Stomach (tissue), 19 donors: Measurements from ENCODE around the gene RASD1. TPM values are rescaled to one million over a fixed set of nuclear protein-coding genes. Genes with fewer than 3 reads are reported as not detected.

Experiments used
- DNase-seq, 2 donors: peaks; one replicate each; pipeline versions ENCODE4 v3.0.0 to v3.0.0-alpha.2; 2013 to 2019
- H3K27ac ChIP-seq, 5 donors: fragments of 200-600 bp in 4 of 5; sonication (generic) in 4 of 5; one replicate each; pipeline ENCODE4 v1.5.1; 2013 to 2019; ENCODE audit warnings: mild to moderate bottlenecking in 1 of 5, moderate library complexity in 1 of 5
- H3K27me3 ChIP-seq, 3 donors: fragments of 200-600 bp; sonication (generic); one replicate each; pipeline ENCODE4 v1.5.1; 2017 to 2019; ENCODE audit warnings: mixed run types in 1 of 3
- H3K36me3 ChIP-seq, 4 donors: fragments of 200-600 bp; sonication (generic); 1 replicate in 3 of 4; 2 replicates in 1 of 4; pipeline ENCODE4 v1.5.1; 2016 to 2019
- H3K4me1 ChIP-seq, 4 donors: fragments of 200-600 bp; sonication (generic); one replicate each; pipeline ENCODE4 v1.5.1; 2016 to 2019
- H3K4me3 ChIP-seq, 4 donors: fragments of 200-600 bp; sonication (generic) in 3 of 4; one replicate each; pipeline ENCODE4 v1.5.1; 2016 to 2019; ENCODE audit warnings: mild to moderate bottlenecking in 1 of 4
- H3K9me3 ChIP-seq, 4 donors: fragments of 200-600 bp; sonication (generic); one replicate each; pipeline ENCODE4 v1.5.1; 2016 to 2019
- EP300 ChIP-seq: sonication (generic); formaldehyde crosslinking; IDR thresholded peaks from one replicate; pipeline ENCODE4 v1.6.1; 2017; ENCODE audit warnings: antibody characterized with exemption
- POLR2A ChIP-seq, 4 donors: fragments of 450-650 bp; IDR thresholded peaks; one replicate each; pipeline ENCODE4 v1.6.1; 2016; ENCODE audit warnings: antibody characterized with exemption in 4 of 4, control low read depth in 2 of 4, mild to moderate bottlenecking in 1 of 4, moderate library complexity in 1 of 4
- POLR2AphosphoS5 ChIP-seq, 3 donors: sonication (generic); formaldehyde crosslinking; IDR thresholded peaks; one replicate each; pipeline ENCODE4 v1.6.1; 2016; ENCODE audit warnings: antibody characterized with exemption in 3 of 3
- WGBS, 5 donors: extraction: QIAGEN DNeasy Blood & Tissue Kit in 3 of 5; methylation state at CpG; one replicate each; pipeline versions ENCODE4 v1.1.5 to v1.1.7; 2013 to 2018; 5-methylcytosine and 5-hydroxymethylcytosine counted together
- intact Hi-C: fragments of 100-400 bp; cut with DNase I; formaldehyde crosslinking; loops from one replicate; pipeline ENCODE4 v1.15.1; 2023; ENCODE audit warnings: low total_unique reads
- long read RNA-seq, 10 donors: transcript quantifications; one replicate each; lab custom pipeline, GENCODE V29; 2026
- polyA plus RNA-seq, 3 donors: library from polyadenylated mRNA; stranded (reverse); fragments of 200-250 nt; gene quantifications; one replicate each; pipeline ENCODE4 v1.2.3, GENCODE V29; 2013
- total RNA-seq, 5 donors: library from RNA; depleted of rRNA; stranded (reverse); fragments of >200 nt; gene quantifications; one replicate each; pipeline versions ENCODE4 v1.1.0 to v1.2.3, GENCODE V29; 2014 to 2016
- TF ChIP-seq, protein P1 (sequence below), 7 experiments: fragments of 450-650 bp in 4 of 7; fragments of 200-600 bp in 3 of 7; sonication (generic) in 3 of 7; IDR thresholded peaks; one replicate each; pipeline ENCODE4 v1.5.1; 2016 to 2019; ENCODE audit warnings: antibody characterized with exemption in 7 of 7, control low read depth in 2 of 7, mild to moderate bottlenecking in 1 of 7
- donor health status: healthy with polysubstance abuse.
- donor health status: Bipolar disorder and iron deficiency.
- donor health status: healthy.

RASD1 gene, protein sequence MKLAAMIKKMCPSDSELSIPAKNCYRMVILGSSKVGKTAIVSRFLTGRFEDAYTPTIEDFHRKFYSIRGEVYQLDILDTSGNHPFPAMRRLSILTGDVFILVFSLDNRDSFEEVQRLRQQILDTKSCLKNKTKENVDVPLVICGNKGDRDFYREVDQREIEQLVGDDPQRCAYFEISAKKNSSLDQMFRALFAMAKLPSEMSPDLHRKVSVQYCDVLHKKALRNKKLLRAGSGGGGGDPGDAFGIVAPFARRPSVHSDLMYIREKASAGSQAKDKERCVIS
- total RNA-seq (10 to 100 TPM in 4 of 5 donors, 1 to 10 TPM in 1; 3.7 to 72.9 (median 25.0) TPM), polyA plus RNA-seq (10 to 100 TPM in 2 of 3 donors, 1 to 10 TPM in 1; 9.5 to 15.0 (median 10.7) TPM)
- long read RNA-seq, donor 1, partial matches to known transcripts: 0 of 3 reads
- long read RNA-seq, donor 1, other reads (novel, unspliced or antisense): 0 of 3 reads
- long read RNA-seq, donor 2, partial matches to known transcripts: 0 of 3 reads
- long read RNA-seq, donor 2, other reads (novel, unspliced or antisense): 0 of 3 reads
- long read RNA-seq, donor 3, partial matches to known transcripts: 0 of 1 reads
- long read RNA-seq, donor 3, other reads (novel, unspliced or antisense): 0 of 1 reads
- long read RNA-seq, donor 4: 0 reads
- long read RNA-seq, donor 5, partial matches to known transcripts: 0 of 2 reads
- long read RNA-seq, donor 5, other reads (novel, unspliced or antisense): 0 of 2 reads
- long read RNA-seq, donor 6, partial matches to known transcripts: 0 of 4 reads
- long read RNA-seq, donor 6, other reads (novel, unspliced or antisense): 0 of 4 reads
- long read RNA-seq, donor 7, partial matches to known transcripts: 0 of 1 reads
- long read RNA-seq, donor 7, other reads (novel, unspliced or antisense): 0 of 1 reads
- long read RNA-seq, donor 8, partial matches to known transcripts: 0 of 2 reads
- long read RNA-seq, donor 8, other reads (novel, unspliced or antisense): 0 of 2 reads
- long read RNA-seq, donor 9, partial matches to known transcripts: 0 of 1 reads
- long read RNA-seq, donor 9, other reads (novel, unspliced or antisense): 0 of 1 reads
- long read RNA-seq, donor 10, partial matches to known transcripts: 0 of 1 reads
- long read RNA-seq, donor 10, other reads (novel, unspliced or antisense): 0 of 1 reads

DNA sequence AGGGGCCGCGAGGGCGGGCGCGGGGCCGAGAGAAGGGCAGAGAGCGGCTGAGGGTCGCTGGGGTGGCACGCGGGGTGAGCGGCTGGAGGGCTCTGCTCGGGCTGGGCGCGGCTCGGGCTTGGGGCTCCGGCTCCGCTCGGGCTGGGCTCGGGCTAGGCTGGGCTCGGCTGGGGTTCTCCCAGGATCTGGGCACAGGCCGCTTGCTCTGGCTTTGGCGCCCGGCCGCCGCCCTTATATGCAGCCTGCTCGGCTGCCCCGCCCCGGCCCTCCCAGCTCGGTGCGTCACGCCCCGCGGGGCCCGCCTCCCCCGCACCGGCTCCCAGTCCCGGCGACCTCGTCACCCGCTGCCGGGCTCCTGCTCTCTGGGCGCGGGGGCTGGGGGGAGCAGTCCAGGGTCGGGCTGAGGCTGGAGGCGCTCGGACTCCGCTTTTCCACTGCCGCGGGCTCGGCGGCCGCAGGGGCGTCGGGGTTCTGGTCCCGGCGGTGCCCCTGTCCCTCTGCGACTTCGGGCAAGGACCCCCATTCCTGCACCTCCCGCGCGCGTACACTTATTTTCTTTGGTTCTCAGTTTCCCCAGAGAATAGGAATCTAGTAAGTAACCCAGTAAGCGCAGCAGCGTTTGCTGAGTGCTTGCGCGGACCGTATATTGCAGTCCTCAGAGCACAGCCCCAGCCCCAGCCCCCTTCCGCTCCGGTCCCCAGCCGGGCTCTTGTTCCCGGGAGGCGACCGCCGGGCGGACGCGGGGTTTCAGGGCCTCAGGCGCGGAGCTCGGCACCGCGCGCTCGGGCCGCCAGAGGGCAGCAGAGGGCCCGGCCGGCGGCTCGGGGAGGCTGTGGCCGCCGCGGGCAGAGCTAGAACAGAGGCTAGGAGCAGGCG lies at the start of gene RASD1:
RASD1 (minus strand) TSS at position 207 of the 876 bp plus-strand sequence. CDS start 214 bp downstream, outside the sequence.
- peak within 1 kb of the TSS; percentile 85 to 96 (median 92) for H3K27ac ChIP-seq
- DNase-seq: peak; percentile 93 to 95
- H3K9me3 ChIP-seq: no peaks in the 10 kb centered on the region
- 0% methylated on average over 47 to 93 of the region's 93 CpGs for WGBS, 5 donors
- peaks cover 20 to 51% (median 49%) of the 10 kb centered on the region in 4 donors for H3K4me1 ChIP-seq
- intact Hi-C loops: loop anchor here (10.0 kb wide), 1 partner anchor 142 kb away; no protein-coding TSS in a partner anchor
- H3K27me3 ChIP-seq: peaks cover 0 to 17% (median 12%) of the 10 kb centered on the region in 3 donors
- TF ChIP-seq, protein P1, sequence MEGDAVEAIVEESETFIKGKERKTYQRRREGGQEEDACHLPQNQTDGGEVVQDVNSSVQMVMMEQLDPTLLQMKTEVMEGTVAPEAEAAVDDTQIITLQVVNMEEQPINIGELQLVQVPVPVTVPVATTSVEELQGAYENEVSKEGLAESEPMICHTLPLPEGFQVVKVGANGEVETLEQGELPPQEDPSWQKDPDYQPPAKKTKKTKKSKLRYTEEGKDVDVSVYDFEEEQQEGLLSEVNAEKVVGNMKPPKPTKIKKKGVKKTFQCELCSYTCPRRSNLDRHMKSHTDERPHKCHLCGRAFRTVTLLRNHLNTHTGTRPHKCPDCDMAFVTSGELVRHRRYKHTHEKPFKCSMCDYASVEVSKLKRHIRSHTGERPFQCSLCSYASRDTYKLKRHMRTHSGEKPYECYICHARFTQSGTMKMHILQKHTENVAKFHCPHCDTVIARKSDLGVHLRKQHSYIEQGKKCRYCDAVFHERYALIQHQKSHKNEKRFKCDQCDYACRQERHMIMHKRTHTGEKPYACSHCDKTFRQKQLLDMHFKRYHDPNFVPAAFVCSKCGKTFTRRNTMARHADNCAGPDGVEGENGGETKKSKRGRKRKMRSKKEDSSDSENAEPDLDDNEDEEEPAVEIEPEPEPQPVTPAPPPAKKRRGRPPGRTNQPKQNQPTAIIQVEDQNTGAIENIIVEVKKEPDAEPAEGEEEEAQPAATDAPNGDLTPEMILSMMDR (IDR thresholded peaks at IDR 0.05): peak in 5 of 7 experiments; percentile 30 to 98 (median 96)
- peak in 2 of 4 donors; percentile 61 to 97 for TF ChIP-seq POLR2A (IDR thresholded peaks at IDR 0.05)
- TF ChIP-seq POLR2AphosphoS5 (IDR thresholded peaks at IDR 0.05): peak; percentile 69 to 99 (median 97)
- TF ChIP-seq EP300: no peak
- peaks cover 11 to 18% (median 15%) of the 10 kb centered on the region in 4 donors for H3K36me3 ChIP-seq
- H3K4me3 ChIP-seq: peak within 1 kb of the TSS; percentile 58 to 64 (median 62)

DNA sequence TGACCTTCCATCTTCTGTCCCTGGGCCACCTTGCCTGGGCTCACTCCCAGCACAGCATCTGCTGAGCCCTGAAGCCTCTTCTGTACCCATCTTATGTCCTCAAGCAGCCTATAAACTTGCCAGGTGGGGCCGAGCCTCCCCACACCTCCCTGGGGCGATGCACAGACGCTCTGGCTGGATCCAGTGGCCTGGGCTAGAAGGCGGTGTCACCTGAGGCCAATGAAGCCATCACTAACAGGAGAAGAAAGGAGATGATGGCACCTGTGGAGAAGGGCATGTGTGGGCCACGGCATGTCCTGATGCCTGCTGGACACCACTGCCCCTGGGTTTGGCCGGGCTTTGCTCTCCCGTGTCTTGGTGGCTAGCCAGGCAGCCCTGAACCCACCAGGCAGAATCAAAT lies 49.8 kb upstream of the RASD1 start:
- no peak for TF ChIP-seq EP300
- TF ChIP-seq, protein P1 (IDR thresholded peaks at IDR 0.05): no peak
- Histone ChIP-seq H3K9me3 (no peaks in the 10 kb centered on the region), H3K4me1 (peaks cover 0 to 38% (median 14%) of the 10 kb centered on the region in 4 donors), H3K27ac (no peak overlapping the region), H3K36me3 (no peaks in the 10 kb centered on the region), H3K4me3 (no peak overlapping the region), H3K27me3 (no peaks in the 10 kb centered on the region)
- no peak for DNase-seq
- WGBS, 5 donors: 90 to 96% (median 92%) methylated on average over 6 to 7 of the region's 7 CpGs
- intact Hi-C loops: no loop called here

DNA sequence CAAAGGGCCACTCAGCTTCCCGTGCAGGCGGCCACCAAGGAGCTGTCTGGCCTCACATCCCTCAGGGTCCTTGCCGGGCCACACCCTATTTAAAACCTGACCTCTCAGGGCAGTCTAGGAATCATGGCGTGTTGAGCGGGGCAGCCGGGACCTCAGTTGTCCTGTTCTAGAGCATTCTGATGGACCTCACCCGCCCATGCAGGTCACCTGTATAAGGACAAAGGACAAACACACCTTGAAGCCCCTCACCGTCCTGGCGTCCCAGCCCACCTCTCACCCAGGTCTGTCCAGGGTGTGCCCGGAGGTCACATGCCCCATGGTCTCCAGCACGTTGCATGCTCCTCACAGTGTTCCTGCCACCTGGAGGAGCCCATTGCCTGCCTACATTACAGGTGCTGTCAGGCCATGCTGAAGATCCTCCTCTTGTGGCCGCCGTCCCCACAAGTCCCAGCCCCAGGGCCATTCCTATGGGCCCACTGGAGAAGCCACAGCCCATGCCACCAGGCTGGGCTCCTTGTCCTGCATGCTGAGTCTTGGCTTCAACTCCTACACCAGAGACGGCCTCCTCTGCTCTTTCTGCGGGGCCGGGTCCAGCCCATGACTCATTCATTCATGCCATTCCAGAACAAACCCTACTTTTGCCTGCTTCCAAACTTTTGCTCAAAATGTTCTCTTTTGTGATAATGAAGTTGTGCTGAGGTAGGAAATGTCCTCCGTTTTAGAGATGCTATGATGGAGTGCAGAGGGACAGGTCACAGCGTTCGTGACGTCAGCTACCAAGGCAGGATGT lies 49.0 kb upstream of the RASD1 start:
- no peak for TF ChIP-seq EP300
- TF ChIP-seq, protein P1 (IDR thresholded peaks at IDR 0.05): no peak
- no peak for TF ChIP-seq POLR2AphosphoS5 (IDR thresholded peaks at IDR 0.05)
- TF ChIP-seq POLR2A (IDR thresholded peaks at IDR 0.05): no peak
- 84 to 92% (median 89%) methylated on average over 20 of the region's 20 CpGs for WGBS, 5 donors
- H3K4me1 ChIP-seq: peaks cover 0 to 42% (median 21%) of the 10 kb centered on the region in 4 donors
- no peaks in the 10 kb centered on the region for H3K36me3 ChIP-seq
- H3K27me3 ChIP-seq: no peaks in the 10 kb centered on the region
- DNase-seq: no peak
- H3K4me3 ChIP-seq: no peak overlapping the region
- intact Hi-C loops: no loop called here
- H3K9me3 ChIP-seq: no peaks in the 10 kb centered on the region
- no peak overlapping the region for H3K27ac ChIP-seq
